NB4 (cell line): ENCODE data around the gene AKAIN1.

ENCODE experiments used
- DNase-seq: peaks from one replicate; pipeline ENCODE4 v3.0.0; 2010; ENCODE audit warnings: low read depth
- H3K4me3 ChIP-seq: one replicate; pipeline ENCODE4 v1.5.1; 2011; ENCODE audit warnings: mild to moderate bottlenecking, low read depth, low read length, moderate library complexity
- MAX ChIP-seq: IDR thresholded peaks from 2 replicates; pipeline ENCODE4 v1.6.1; 2011; ENCODE audit warnings: low read depth, low read length
- MYC ChIP-seq: IDR thresholded peaks from 2 replicates; pipeline ENCODE4 v1.6.1; 2011; ENCODE audit warnings: low read depth, low read length
- POLR2A ChIP-seq: IDR thresholded peaks from 2 replicates; pipeline ENCODE4 v1.6.1; 2011; ENCODE audit warnings: mild to moderate bottlenecking; ENCODE audit not compliant: insufficient read length; ENCODE audit errors: extremely low read depth
- TF ChIP-seq, protein P1 (sequence below): IDR thresholded peaks from one replicate; pipeline ENCODE4 v1.5.1; 2012; ENCODE audit warnings: low read depth, low read length

AKAIN1 gene

GRCh38 chr18:5142859-5143258 lies 54.2 kb downstream of the AKAIN1 start:
- DNase-seq, result no peak
- TF ChIP-seq MYC (no peak), MAX (no peak), POLR2A (no peak)
- TF ChIP-seq, protein P1, sequence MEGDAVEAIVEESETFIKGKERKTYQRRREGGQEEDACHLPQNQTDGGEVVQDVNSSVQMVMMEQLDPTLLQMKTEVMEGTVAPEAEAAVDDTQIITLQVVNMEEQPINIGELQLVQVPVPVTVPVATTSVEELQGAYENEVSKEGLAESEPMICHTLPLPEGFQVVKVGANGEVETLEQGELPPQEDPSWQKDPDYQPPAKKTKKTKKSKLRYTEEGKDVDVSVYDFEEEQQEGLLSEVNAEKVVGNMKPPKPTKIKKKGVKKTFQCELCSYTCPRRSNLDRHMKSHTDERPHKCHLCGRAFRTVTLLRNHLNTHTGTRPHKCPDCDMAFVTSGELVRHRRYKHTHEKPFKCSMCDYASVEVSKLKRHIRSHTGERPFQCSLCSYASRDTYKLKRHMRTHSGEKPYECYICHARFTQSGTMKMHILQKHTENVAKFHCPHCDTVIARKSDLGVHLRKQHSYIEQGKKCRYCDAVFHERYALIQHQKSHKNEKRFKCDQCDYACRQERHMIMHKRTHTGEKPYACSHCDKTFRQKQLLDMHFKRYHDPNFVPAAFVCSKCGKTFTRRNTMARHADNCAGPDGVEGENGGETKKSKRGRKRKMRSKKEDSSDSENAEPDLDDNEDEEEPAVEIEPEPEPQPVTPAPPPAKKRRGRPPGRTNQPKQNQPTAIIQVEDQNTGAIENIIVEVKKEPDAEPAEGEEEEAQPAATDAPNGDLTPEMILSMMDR, result no peak
- H3K4me3 ChIP-seq, result no peak overlapping the region

GRCh38 chr18:5142131-5142530 lies 54.9 kb downstream of the AKAIN1 start:
- TF ChIP-seq POLR2A (no peak), MAX (no peak), MYC (no peak)
- TF ChIP-seq, protein P1, result no peak
- no peak for DNase-seq
- no peak overlapping the region for H3K4me3 ChIP-seq

DNA sequence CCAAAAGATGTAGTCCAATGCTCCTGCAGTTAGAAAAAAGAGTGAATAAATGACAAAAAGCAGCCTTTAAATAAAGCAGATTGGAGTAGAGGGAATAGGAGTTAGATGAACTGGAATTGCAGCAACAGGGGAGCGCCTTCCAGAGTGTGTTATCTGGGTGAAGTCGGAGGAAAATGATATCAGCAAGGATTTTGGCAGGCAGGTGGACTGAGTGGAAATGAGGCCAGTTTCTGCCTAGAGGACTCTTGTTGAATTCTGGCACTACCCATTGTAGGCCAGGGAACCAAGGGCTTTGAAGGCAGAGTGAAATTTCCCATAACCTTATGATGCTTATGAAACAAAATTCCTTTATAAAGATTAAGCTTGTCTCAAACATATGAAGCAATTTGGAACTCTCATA lies 59.8 kb downstream of the AKAIN1 start:
- DNase-seq, result no peak
- TF ChIP-seq POLR2A (no peak), MYC (no peak), MAX (no peak)
- TF ChIP-seq, protein P1, result no peak
- no peak overlapping the region for H3K4me3 ChIP-seq

DNA sequence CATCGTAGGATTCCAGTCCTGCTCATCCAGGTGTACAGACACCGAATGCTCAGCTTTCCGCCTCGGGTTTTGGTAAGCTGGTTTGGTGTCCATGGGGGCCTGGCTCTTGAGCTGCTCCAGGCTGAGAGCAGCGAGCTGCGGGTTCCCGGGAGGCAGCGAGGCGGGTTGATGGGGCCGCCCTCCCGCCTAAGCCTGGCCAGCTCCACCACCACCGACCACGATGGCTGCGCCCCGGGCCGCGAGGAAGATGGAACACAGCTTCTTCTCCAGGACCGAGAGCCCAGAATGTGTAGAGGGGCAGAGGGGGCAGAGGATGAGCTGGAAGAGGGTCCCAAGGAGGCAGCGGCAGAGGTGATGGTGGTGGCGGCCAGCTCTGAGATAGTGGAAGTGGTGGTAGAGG lies 64.1 kb downstream of the AKAIN1 start:
- no peak for DNase-seq
- no peak for TF ChIP-seq POLR2A
- TF ChIP-seq, protein P1, result no peak
- TF ChIP-seq MAX, result no peak
- no peak for TF ChIP-seq MYC
- no peak overlapping the region for H3K4me3 ChIP-seq

DNA sequence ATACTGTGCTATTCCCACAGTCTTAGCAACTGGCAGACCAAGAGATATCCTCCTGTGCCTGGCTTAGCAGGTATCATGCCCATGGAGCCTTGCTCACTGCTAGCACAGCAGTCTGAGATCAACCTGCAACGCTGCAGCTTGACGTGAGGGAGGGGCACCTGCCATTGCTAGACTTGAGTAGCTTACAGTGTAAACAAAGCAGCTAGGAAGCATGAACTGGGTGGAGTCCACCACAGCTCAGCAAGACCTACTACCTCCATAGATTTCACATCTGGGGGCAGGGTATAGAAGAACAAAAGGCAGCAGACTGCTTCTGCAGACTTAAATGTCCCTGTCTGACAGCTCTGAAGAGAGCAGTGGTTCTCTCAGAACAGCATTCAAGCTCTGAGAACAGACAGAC lies 74.8 kb downstream of the AKAIN1 start:
- TF ChIP-seq POLR2A (no peak), MAX (no peak), MYC (no peak)
- TF ChIP-seq, protein P1, result no peak
- H3K4me3 ChIP-seq, result no peak overlapping the region
- DNase-seq, result no peak

GRCh38 chr18:5110266-5110665 lies 86.8 kb downstream of the AKAIN1 start:
- no peak for DNase-seq
- TF ChIP-seq POLR2A (no peak), MAX (no peak), MYC (no peak)
- TF ChIP-seq, protein P1, result no peak
- H3K4me3 ChIP-seq, result no peak overlapping the region
